Measurements from ENCODE around the gene UBE2D2. TPM values are rescaled to one million over a fixed set of nuclear protein-coding genes. Genes with fewer than 3 reads are reported as not detected.
A peak's percentile ranks its signal among the peaks of the same experiment; 100 is the strongest.

The UBE2D2 gene
- total RNA-seq, 1 experiment from 2014 or later: 222 TPM

DNA sequence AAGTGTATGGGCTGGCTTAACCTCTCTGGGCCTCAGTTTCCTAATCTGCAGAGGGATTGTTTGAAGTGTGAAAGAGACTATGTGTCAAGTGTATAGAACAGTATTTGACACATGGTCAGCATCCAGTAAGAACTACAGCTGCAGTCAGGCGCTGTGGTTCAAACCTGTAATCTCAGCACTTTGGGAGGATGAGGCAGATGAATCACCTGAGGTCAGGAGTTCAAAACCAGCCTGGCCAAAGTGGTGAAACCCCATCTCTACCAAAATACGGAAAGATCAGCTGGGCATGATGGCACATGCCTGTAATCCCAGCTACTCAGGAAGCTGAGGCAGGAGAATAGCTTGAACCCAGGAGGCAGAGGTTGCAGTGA lies 46.7 kb upstream of the UBE2D2 start:
- Histone ChIP-seq H3K4me3 (ENCODE audit: low read depth in 2 of 2, low read length in 2 of 2) (no peak overlapping the region), H3K9me3 (ENCODE audit: control insufficient read depth, insufficient read depth, low read depth, low read length) (no peaks in the 10 kb centered on the region), H3K4me1 (ENCODE audit: control insufficient read depth, insufficient read depth, low read length) (peaks cover 10% of the 10 kb centered on the region), H3K27me3 (ENCODE audit: control insufficient read depth, insufficient read depth, low read length) (no peaks in the 10 kb centered on the region), H3K27ac (ENCODE audit: low read length) (no peak overlapping the region), H3K36me3 (ENCODE audit: control insufficient read depth, insufficient read depth, low read length) (no peaks in the 10 kb centered on the region)
- DNase-seq (ENCODE audit: low read depth, low spot score): no peak
- TF ChIP-seq, protein P1, sequence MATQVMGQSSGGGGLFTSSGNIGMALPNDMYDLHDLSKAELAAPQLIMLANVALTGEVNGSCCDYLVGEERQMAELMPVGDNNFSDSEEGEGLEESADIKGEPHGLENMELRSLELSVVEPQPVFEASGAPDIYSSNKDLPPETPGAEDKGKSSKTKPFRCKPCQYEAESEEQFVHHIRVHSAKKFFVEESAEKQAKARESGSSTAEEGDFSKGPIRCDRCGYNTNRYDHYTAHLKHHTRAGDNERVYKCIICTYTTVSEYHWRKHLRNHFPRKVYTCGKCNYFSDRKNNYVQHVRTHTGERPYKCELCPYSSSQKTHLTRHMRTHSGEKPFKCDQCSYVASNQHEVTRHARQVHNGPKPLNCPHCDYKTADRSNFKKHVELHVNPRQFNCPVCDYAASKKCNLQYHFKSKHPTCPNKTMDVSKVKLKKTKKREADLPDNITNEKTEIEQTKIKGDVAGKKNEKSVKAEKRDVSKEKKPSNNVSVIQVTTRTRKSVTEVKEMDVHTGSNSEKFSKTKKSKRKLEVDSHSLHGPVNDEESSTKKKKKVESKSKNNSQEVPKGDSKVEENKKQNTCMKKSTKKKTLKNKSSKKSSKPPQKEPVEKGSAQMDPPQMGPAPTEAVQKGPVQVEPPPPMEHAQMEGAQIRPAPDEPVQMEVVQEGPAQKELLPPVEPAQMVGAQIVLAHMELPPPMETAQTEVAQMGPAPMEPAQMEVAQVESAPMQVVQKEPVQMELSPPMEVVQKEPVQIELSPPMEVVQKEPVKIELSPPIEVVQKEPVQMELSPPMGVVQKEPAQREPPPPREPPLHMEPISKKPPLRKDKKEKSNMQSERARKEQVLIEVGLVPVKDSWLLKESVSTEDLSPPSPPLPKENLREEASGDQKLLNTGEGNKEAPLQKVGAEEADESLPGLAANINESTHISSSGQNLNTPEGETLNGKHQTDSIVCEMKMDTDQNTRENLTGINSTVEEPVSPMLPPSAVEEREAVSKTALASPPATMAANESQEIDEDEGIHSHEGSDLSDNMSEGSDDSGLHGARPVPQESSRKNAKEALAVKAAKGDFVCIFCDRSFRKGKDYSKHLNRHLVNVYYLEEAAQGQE (IDR thresholded peaks at IDR 0.05; ENCODE audit: insufficient read depth in 1 of 2, low read depth in 2 of 2, low read length in 1 of 2): no peak
- ChIA-PET POLR2A (no interaction called here), CTCF (interaction anchor here (1.0 to 1.4 kb wide), 2 partner anchors 92 to 99 kb away, joined by 4 to 18 read pairs; no protein-coding TSS in a partner anchor)
- no peak for ATAC-seq
- in situ Hi-C loops (cut with HindIII; ENCODE audit: low pct_unique_long_range_greater_than_20kb, low sequenced_read_pairs) (loop anchor here (25.0 kb wide), 1 partner anchor 102 kb away; the partner anchor contains the start of gene SPATA24), intact Hi-C loops (cut with micrococcal nuclease; ENCODE audit: unreplicated experiment) (no loop called here)
- no TSS peak for BruUV-seq (replicated peaks)

DNA sequence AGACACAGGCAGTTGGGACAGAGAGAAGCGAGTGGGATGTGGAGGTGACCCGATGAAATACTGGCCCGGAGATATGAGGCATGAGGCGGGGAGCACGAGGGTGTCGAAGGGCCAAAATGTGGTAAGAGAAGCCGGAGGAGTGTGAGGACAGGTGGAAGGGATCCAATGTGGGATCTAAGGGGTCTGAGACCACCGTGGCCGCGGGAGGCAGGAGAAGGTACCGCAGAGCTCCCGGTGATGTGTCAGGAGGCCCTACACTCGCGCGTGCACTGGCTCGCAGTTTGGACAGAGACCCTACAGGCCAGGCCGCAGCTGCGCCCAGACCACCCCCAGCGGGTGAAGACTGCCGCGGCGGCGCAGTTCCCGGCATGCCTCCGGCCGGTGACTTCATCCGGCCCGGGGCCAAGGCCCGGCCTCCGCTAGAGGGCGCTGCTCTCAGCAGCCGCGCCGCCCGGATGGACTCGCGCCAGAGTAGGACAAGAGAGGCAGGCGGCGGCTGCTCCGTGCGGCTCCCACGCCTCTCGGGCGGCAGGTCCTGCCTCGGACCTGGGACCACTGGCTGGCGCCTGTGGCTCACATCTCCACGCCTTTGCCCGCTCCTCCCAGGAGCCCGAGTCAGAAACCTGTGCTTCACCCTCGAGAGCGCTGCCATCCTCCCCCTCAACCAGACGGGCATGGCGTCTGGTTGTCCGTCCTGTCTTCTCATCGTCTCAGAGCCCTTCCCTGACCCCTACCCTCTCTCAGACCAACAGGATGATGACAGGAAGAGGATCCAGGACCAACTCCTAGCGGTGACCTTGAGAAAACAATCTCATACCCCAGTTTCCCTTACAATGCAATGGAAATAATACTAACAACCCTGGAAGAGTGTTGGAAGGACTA lies 43.2 kb upstream of the UBE2D2 start:
- no peaks in the 10 kb centered on the region for H3K36me3 ChIP-seq (ENCODE audit: control insufficient read depth, insufficient read depth, low read length)
- TF ChIP-seq, protein P1 (IDR thresholded peaks at IDR 0.05; ENCODE audit: insufficient read depth in 1 of 2, low read depth in 2 of 2, low read length in 1 of 2): peak in 1 of 2 experiments; percentile 62; a peak in 1 of 4 replicates
- TF ChIP-seq SIN3A (IDR thresholded peaks at IDR 0.05; ENCODE audit: borderline replicate concordance, insufficient read depth, low read depth, low read length) (peak; percentile 75; the same call in 1 of the 2 replicates), POLR2AphosphoS5 (IDR thresholded peaks at IDR 0.05; ENCODE audit: low read depth, low read length) (peak; percentile 96), TCF7L2 (IDR thresholded peaks at IDR 0.05; ENCODE audit: low read depth, low read length) (no peak)
- TF ChIP-seq, protein P2, sequence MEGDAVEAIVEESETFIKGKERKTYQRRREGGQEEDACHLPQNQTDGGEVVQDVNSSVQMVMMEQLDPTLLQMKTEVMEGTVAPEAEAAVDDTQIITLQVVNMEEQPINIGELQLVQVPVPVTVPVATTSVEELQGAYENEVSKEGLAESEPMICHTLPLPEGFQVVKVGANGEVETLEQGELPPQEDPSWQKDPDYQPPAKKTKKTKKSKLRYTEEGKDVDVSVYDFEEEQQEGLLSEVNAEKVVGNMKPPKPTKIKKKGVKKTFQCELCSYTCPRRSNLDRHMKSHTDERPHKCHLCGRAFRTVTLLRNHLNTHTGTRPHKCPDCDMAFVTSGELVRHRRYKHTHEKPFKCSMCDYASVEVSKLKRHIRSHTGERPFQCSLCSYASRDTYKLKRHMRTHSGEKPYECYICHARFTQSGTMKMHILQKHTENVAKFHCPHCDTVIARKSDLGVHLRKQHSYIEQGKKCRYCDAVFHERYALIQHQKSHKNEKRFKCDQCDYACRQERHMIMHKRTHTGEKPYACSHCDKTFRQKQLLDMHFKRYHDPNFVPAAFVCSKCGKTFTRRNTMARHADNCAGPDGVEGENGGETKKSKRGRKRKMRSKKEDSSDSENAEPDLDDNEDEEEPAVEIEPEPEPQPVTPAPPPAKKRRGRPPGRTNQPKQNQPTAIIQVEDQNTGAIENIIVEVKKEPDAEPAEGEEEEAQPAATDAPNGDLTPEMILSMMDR (IDR thresholded peaks at IDR 0.05): peak; percentile 99
- ATAC-seq (peak; percentile 93), DNase-seq (ENCODE audit: low read depth, low spot score) (peak; percentile 52)
- in situ Hi-C loops (cut with HindIII; ENCODE audit: low pct_unique_long_range_greater_than_20kb, low sequenced_read_pairs): loop anchor here (25.0 kb wide), 1 partner anchor 106 kb away; the partner anchor contains the start of gene SPATA24
- ChIA-PET CTCF (no interaction called here), POLR2A (interaction anchor here (0.6 kb wide), 1 partner anchor 96 kb away, joined by 6 read pairs; no protein-coding TSS in a partner anchor)
- H3K9me3 ChIP-seq (ENCODE audit: control insufficient read depth, insufficient read depth, low read depth, low read length): no peaks in the 10 kb centered on the region
- peak overlapping the region; percentile 54 to 58 for H3K4me3 ChIP-seq (ENCODE audit: low read depth in 2 of 2, low read length in 2 of 2)
- H3K4me1 ChIP-seq (ENCODE audit: control insufficient read depth, insufficient read depth, low read length): peaks cover 10% of the 10 kb centered on the region
- TSS peak; percentile 94 for BruUV-seq (replicated peaks)
- peak overlapping the region; percentile 89 for H3K27ac ChIP-seq (ENCODE audit: low read length)
- no peaks in the 10 kb centered on the region for H3K27me3 ChIP-seq (ENCODE audit: control insufficient read depth, insufficient read depth, low read length)
- intact Hi-C loops (cut with micrococcal nuclease; ENCODE audit: unreplicated experiment): no loop called here
